Endothelial cell of umbilical vein (primary cell): Measurements from ENCODE around the gene EPHA4. TPM values are rescaled to one million over a fixed set of nuclear protein-coding genes. Genes with fewer than 3 reads are reported as not detected.
"Not testable (repeated sequence)": the region's sequence is repeated elsewhere in the genome, so short reads cannot be mapped to it uniquely, and the experiment has no call there.

ENCODE experiments used
- BruUV-seq: library from RNA; stranded (reverse); fragments of 400-500 nt; replicated peaks from 2 replicates; lab custom pipeline; 2021; lab: Mats Ljungman, UMichigan
- CTCF ChIA-PET: fragments of 300-600, 350-600 bp; sonication (Branson Sonifier 250); formaldehyde crosslinking; loops from one replicate; lab custom pipeline; 2021; ENCODE audit warnings: antibody characterized with exemption, inconsistent platforms; lab: Charles Lee
- POLR2A ChIA-PET: fragments of 300-600, 350-600 bp; sonication (Branson Sonifier 250); formaldehyde crosslinking; loops from one replicate; lab custom pipeline; 2021; ENCODE audit warnings: antibody characterized with exemption, inconsistent platforms; lab: Charles Lee
- DNase-seq: peaks from one replicate; pipeline ENCODE4 v3.0.0-alpha.2; 2011; ENCODE audit warnings: low read depth, low spot score
- FAIRE-seq: peaks from 2 replicates; lab custom pipeline; 2011; peaks lifted over from hg19 to GRCh38; lab: Jason Lieb, UNC
- H2AFZ ChIP-seq: 2 replicates; pipeline ENCODE4 v1.6.0; 2012; ENCODE audit warnings: low read depth, low read length, control low read depth, inconsistent platforms
- H3K27ac ChIP-seq: 2 replicates; pipeline ENCODE4 v1.5.1; 2011; ENCODE audit warnings: low read depth, mild to moderate bottlenecking, control low read depth, low read length, moderate library complexity; ENCODE audit not compliant: insufficient read depth
- H3K27me3 ChIP-seq, 2 experiments: 2 replicates each; pipeline versions ENCODE4 v1.6.0 to v1.6.1; 2011; ENCODE audit warnings: low read length in 2 of 2, mixed read lengths in 1 of 2; ENCODE audit not compliant: control insufficient read depth in 2 of 2, insufficient read depth in 2 of 2
- H3K36me3 ChIP-seq, 2 experiments: 2 replicates in 1 of 2; 3 replicates in 1 of 2; pipeline ENCODE4 v1.5.1; 2011; ENCODE audit warnings: low read length in 2 of 2, mild to moderate bottlenecking in 1 of 2, moderate library complexity in 1 of 2; ENCODE audit not compliant: control insufficient read depth in 2 of 2, insufficient read depth in 2 of 2; ENCODE audit errors: extremely low read depth in 1 of 2
- H3K4me1 ChIP-seq: 3 replicates; pipeline ENCODE4 v1.5.1; 2011; ENCODE audit warnings: mild to moderate bottlenecking, low read length; ENCODE audit not compliant: control insufficient read depth, insufficient read depth; ENCODE audit errors: extremely low read depth
- H3K4me2 ChIP-seq: 2 replicates; pipeline ENCODE4 v1.6.1; 2011; ENCODE audit warnings: low read length, control low read depth, mixed read lengths; ENCODE audit not compliant: insufficient read depth
- H3K4me3 ChIP-seq, 3 experiments: fragments of 200-600 bp in 1 of 3; sonication (generic), shearing (Covaris generic) in 1 of 3; replicated peaks in 1 of 3; 2 replicates each; pipeline ENCODE4 v1.5.1; 2011 to 2016; ENCODE audit warnings: control low read depth in 3 of 3, low read length in 3 of 3, mild to moderate bottlenecking in 2 of 3, inconsistent platforms in 1 of 3, low read depth in 1 of 3, moderate library complexity in 1 of 3; ENCODE audit not compliant: insufficient read depth in 1 of 3
- H3K79me2 ChIP-seq: 2 replicates; pipeline ENCODE4 v1.6.0; 2012; ENCODE audit warnings: low read length, inconsistent platforms; ENCODE audit not compliant: control insufficient read depth, insufficient read depth
- H3K9ac ChIP-seq: replicated peaks from 2 replicates; pipeline ENCODE3; 2011; ENCODE audit warnings: low read length, control low read depth; ENCODE audit not compliant: insufficient read depth; ENCODE audit errors: extremely low read depth
- H3K9me1 ChIP-seq: replicated peaks from 3 replicates; pipeline ENCODE4 v1.6.0; 2011; ENCODE audit warnings: mild to moderate bottlenecking, low read length; ENCODE audit not compliant: control insufficient read depth, insufficient read depth; ENCODE audit errors: extremely low read depth
- H3K9me3 ChIP-seq: replicated peaks from 2 replicates; pipeline ENCODE4 v1.5.1; 2012; ENCODE audit warnings: low read length, inconsistent platforms; ENCODE audit not compliant: control insufficient read depth, insufficient read depth
- H4K20me1 ChIP-seq: replicated peaks from 2 replicates; pipeline ENCODE3; 2011; ENCODE audit warnings: mild to moderate bottlenecking, low read length; ENCODE audit not compliant: control insufficient read depth, insufficient read depth; ENCODE audit errors: extremely low read depth
- CTCF ChIP-seq, 2 donors: IDR thresholded peaks; 1 replicate in 1 of 2; 2 replicates in 1 of 2; pipeline ENCODE4 v1.5.1; 2011; ENCODE audit warnings: low read length in 2 of 2, mild to moderate bottlenecking in 2 of 2, moderate library complexity in 2 of 2, control low read depth in 1 of 2, inconsistent platforms in 1 of 2, low read depth in 1 of 2; ENCODE audit not compliant: insufficient read depth in 1 of 2; ENCODE audit errors: extremely low read depth in 1 of 2
- EZH2 ChIP-seq: IDR thresholded peaks from 2 replicates; pipeline ENCODE4 v1.6.1; 2012; ENCODE audit warnings: borderline replicate concordance, low read depth, mild to moderate bottlenecking, moderate library complexity, low read length, inconsistent platforms; ENCODE audit not compliant: severe bottlenecking
- FOS ChIP-seq: IDR thresholded peaks from 2 replicates; pipeline ENCODE4 v1.6.1; 2011; ENCODE audit warnings: mild to moderate bottlenecking, low read length, moderate library complexity, borderline replicate concordance; ENCODE audit not compliant: insufficient read depth
- JUN ChIP-seq: IDR thresholded peaks from 2 replicates; pipeline ENCODE4 v1.6.1; 2011; ENCODE audit warnings: borderline replicate concordance, low read depth; ENCODE audit not compliant: insufficient read length, insufficient read depth
- MAX ChIP-seq: IDR thresholded peaks from 2 replicates; pipeline ENCODE4 v1.6.1; 2011; ENCODE audit not compliant: insufficient read depth, insufficient read length
- MYC ChIP-seq: IDR thresholded peaks from one replicate; pipeline ENCODE4 v1.6.1; 2011; ENCODE audit warnings: mild to moderate bottlenecking, low read depth, low read length
- POLR2A ChIP-seq: IDR thresholded peaks from 2 replicates; pipeline ENCODE4 v1.6.1; 2012; ENCODE audit warnings: low read depth, mild to moderate bottlenecking, control low read depth, low read length
- POLR2AphosphoS5 ChIP-seq: IDR thresholded peaks from 2 replicates; pipeline ENCODE4 v1.6.1; 2012; ENCODE audit warnings: low read depth, mild to moderate bottlenecking, control low read depth, low read length, moderate library complexity; ENCODE audit not compliant: insufficient read depth
- dilution Hi-C: fragments of 300-500 bp; cut with MboI; formaldehyde crosslinking; loops from one replicate; pipeline ENCODE4 v1.15.0; 2019; ENCODE audit warnings: low sequenced_read_pairs; ENCODE audit not compliant: extremely low pct_ligation_motif_present
- intact Hi-C: fragments of 100-400 bp; cut with micrococcal nuclease; formaldehyde crosslinking; loops from one replicate; pipeline ENCODE4 v1.10.0; 2022
- polyA plus RNA-seq, 4 experiments: library from polyadenylated mRNA; depleted of rRNA in 3 of 4; stranded (reverse) in 3 of 4; unstranded in 1 of 4; fragments of >200 nt; gene quantifications; 2 replicates each; pipeline versions ENCODE4 v1.2.1 to v1.2.3, GENCODE V29; 2011 to 2012; ENCODE audit warnings: missing spikeins in 1 of 4
- total RNA-seq: library from RNA; stranded (reverse); gene quantifications from 2 replicates; pipeline ENCODE4 v1.2.3, GENCODE V29; 2021

The EPHA4 gene
- total and polyA plus RNA-seq, 2 donors (not counting 3 experiments of a cell fraction or from before 2014, with no cell fraction given), result 11.9 to 19.8 TPM

GRCh38 chr2:221513232-221513631, 58.9 kb downstream of the EPHA4 start:
- Histone ChIP-seq H3K4me3 (no peak overlapping the region), H3K9me1 (no peaks in the 10 kb centered on the region), H3K27me3 (no peaks in the 10 kb centered on the region), H3K27ac (no peak overlapping the region), H3K4me2 (no peak overlapping the region), H3K36me3 (no peaks in the 10 kb centered on the region), H3K4me1 (peaks cover 15% of the 10 kb centered on the region), H3K9me3 (no peaks in the 10 kb centered on the region), H3K9ac (no peak overlapping the region), H3K79me2 (no peaks in the 10 kb centered on the region), H4K20me1 (no peaks in the 10 kb centered on the region), H2AFZ (no peak overlapping the region)
- no peak for TF ChIP-seq FOS
- no peak for TF ChIP-seq JUN
- TF ChIP-seq POLR2AphosphoS5, result no peak
- TF ChIP-seq POLR2A, result no peak
- no peak for TF ChIP-seq MYC
- no peak for TF ChIP-seq EZH2
- TF ChIP-seq MAX, result no peak
- TF ChIP-seq CTCF (IDR thresholded peaks at IDR 0.05; ENCODE audit: extremely low read depth in 1 of 2, insufficient read depth in 1 of 2, low read depth in 1 of 2, low read length in 2 of 2), result no peak
- no peak for DNase-seq
- no peak for FAIRE-seq
- no TSS peak for BruUV-seq
- dilution Hi-C loops (no loop called here), intact Hi-C loops (no loop called here)
- CTCF ChIA-PET, result interaction anchor here (1.1 kb wide), 1 partner anchor 60 kb away, joined by 3 read pairs; no protein-coding TSS in a partner anchor
- POLR2A ChIA-PET, result no interaction called here

- intact Hi-C loops, result not testable (repeated sequence)
These were observed 60.8 kb downstream of the EPHA4 start for GRCh38 chr2:221511325-221511724.

More at GRCh38 chr2:221511325-221511724, 60.8 kb downstream of the EPHA4 start:
- H3K9me1 ChIP-seq, FAIRE-seq, DNase-seq, CTCF ChIA-PET, BruUV-seq, H3K4me2 ChIP-seq, H3K27me3 ChIP-seq, H4K20me1 ChIP-seq, H3K4me3 ChIP-seq, H3K79me2 ChIP-seq, H3K27ac ChIP-seq, POLR2A ChIA-PET, dilution Hi-C loops, H3K4me1 ChIP-seq, H3K9me3 ChIP-seq, H3K36me3 ChIP-seq, H2AFZ ChIP-seq, H3K9ac ChIP-seq: not testable (repeated sequence)
